Measurements from ENCODE around the gene ZIC5. TPM values are rescaled to one million over a fixed set of nuclear protein-coding genes. Genes with fewer than 3 reads are reported as not detected.

Gene ZIC5
- total and polyA plus RNA-seq, 9 of the 15 experiments (the other 6 are each of a cell fraction or from before 2014, with no cell fraction given), result 0.57 to 2.0 (median 1.1) TPM

- peak overlapping the region; percentile 56 for H3K4me3 ChIP-seq
- no TSS peak for BruUV-seq (replicated peaks)
- ATAC-seq (peak; percentile 77), DNase-seq (ENCODE audit: extremely low read depth in 1 of 4, low spot score in 3 of 4) (peak; percentile 76 to 91 (median 82)), FAIRE-seq (no peak)
- H3K4me2 ChIP-seq (ENCODE audit: insufficient read depth, low read length), result peak overlapping the region; percentile 84; the same call in 1 of the 2 replicates
- H3K79me2 ChIP-seq (ENCODE audit: control insufficient read depth, insufficient read depth, low read length), result peaks cover 14% of the 10 kb centered on the region; the same call in 2 of the 3 replicates
- POLR2A ChIA-PET, result interaction anchor here (0.7 to 2.7 kb wide), 3 partner anchors 11 to 38 kb away, joined by 3 to 14 read pairs (median 7); partner anchors contain the start of gene ZIC2
- no peaks in the 10 kb centered on the region for H3K27me3 ChIP-seq (ENCODE audit: control insufficient read depth in 2 of 2, insufficient read depth in 2 of 2, low read length in 2 of 2)
- in situ Hi-C loops (cut with MboI) (no loop called here), intact Hi-C loops (cut with micrococcal nuclease) (no loop called here)
- CTCF ChIA-PET (ENCODE audit: low intra/inter-chr PET ratio), result no interaction called here
- peak overlapping the region; percentile 94 for H2AFZ ChIP-seq (ENCODE audit: low read depth, low read length)
- no peaks in the 10 kb centered on the region for H3K9me3 ChIP-seq (replicated peaks; ENCODE audit: control insufficient read depth, insufficient read depth, low read depth, low read length)
- under 1% methylated on average over 26 of the region's 79 CpGs for WGBS (ENCODE audit: insufficient coverage, low coverage, missing lambda C conversion rate)
- peaks cover 0 to 40% of the 10 kb centered on the region in 2 experiments; a peak in 3 of 5 replicates for H3K4me1 ChIP-seq (replicated peaks in 1 of 2; ENCODE audit: control insufficient read depth in 2 of 2, insufficient read depth in 2 of 2, low read length in 2 of 2)
- peak overlapping the region; percentile 71 to 99; a peak in 3 of 4 replicates for H3K9ac ChIP-seq (ENCODE audit: insufficient read depth in 1 of 2, low read depth in 2 of 2, low read length in 2 of 2)
- H3K9me1 ChIP-seq (ENCODE audit: control insufficient read depth, insufficient read depth, low read length), result no peaks in the 10 kb centered on the region
- no peaks in the 10 kb centered on the region for H4K20me1 ChIP-seq (replicated peaks; ENCODE audit: control insufficient read depth, insufficient read depth, low read length)
- peaks cover 12% of the 10 kb centered on the region; the same call in 1 of the 3 replicates for H3K36me3 ChIP-seq (ENCODE audit: control insufficient read depth, insufficient read depth, low read length)
- H3K27ac ChIP-seq (ENCODE audit: extremely low read depth, low read depth, low read length), result peak overlapping the region; percentile 84
- TF ChIP-seq ZBTB1 (CRISPR knock-in tag; IDR thresholded peaks at IDR 0.05; ENCODE audit: borderline replicate concordance, low read depth) (peak; percentile 74; the same call in 1 of the 2 replicates), BRD4 (IDR thresholded peaks at IDR 0.05) (no peak), SNIP1 (IDR thresholded peaks at IDR 0.05; ENCODE audit: low read depth) (no peak), HDGF (IDR thresholded peaks at IDR 0.05) (no peak), TAF1 (IDR thresholded peaks at IDR 0.05; ENCODE audit: control insufficient read depth, extremely low read depth, insufficient read depth, low read length, severe bottlenecking) (peak; percentile 22), MGA (IDR thresholded peaks at IDR 0.05) (peak; percentile 94), ATF1 (CRISPR knock-in tag; IDR thresholded peaks at IDR 0.05) (no peak), ATF1 (tag; IDR thresholded peaks at IDR 0.05) (peak; percentile 57), MYC (IDR thresholded peaks at IDR 0.05; ENCODE audit: low read depth, low read length) (peak; percentile 69; the same call in 1 of the 2 replicates), MYC (CRISPR knock-in tag; IDR thresholded peaks at IDR 0.05; ENCODE audit: borderline replicate concordance, low read depth) (no peak), POLR2A (conservative IDR thresholded peaks at IDR 0.05) (peak; percentile 46; the same call in 1 of the 2 replicates), FOXK2 (conservative IDR thresholded peaks at IDR 0.05 in 1 of 2, IDR thresholded peaks at IDR 0.05 in 1 of 2; ENCODE audit: low read depth in 2 of 2) (no peak)
Observed at GRCh38 chr13:99969919-99970650, 1.5 kb downstream of the ZIC5 start.

All from K562 (cell line).